Thyroid gland (tissue), 4 donors: Measurements from ENCODE around the gene CSTB. TPM values are rescaled to one million over a fixed set of nuclear protein-coding genes. Genes with fewer than 3 reads are reported as not detected.
A peak's percentile ranks its signal among the peaks of the same experiment; 100 is the strongest.

ENCODE experiments used
- DNase-seq, 2 donors: peaks; one replicate each; pipeline ENCODE4 v3.0.0-alpha.2; 2019
- H3K27ac ChIP-seq, 3 donors: fragments of 200-600 bp; sonication (generic); 1 replicate in 2 of 3; 2 replicates in 1 of 3; pipeline ENCODE4 v1.5.1; 2016 to 2019; ENCODE audit warnings: mild to moderate bottlenecking in 1 of 3, moderate library complexity in 1 of 3
- H3K27me3 ChIP-seq: fragments of 200-600 bp; sonication (generic); one replicate; pipeline ENCODE4 v1.5.1; 2019
- H3K36me3 ChIP-seq, 2 donors: fragments of 200-600 bp; sonication (generic); one replicate each; pipeline ENCODE4 v1.5.1; 2016 to 2019
- H3K4me1 ChIP-seq, 2 donors: fragments of 200-600 bp; sonication (generic); one replicate each; pipeline ENCODE4 v1.5.1; 2017 to 2019
- H3K4me3 ChIP-seq, 3 donors: fragments of 200-600 bp; sonication (generic); replicated peaks in 1 of 3; 1 replicate in 2 of 3; 2 replicates in 1 of 3; pipeline ENCODE4 v1.5.1; 2016; ENCODE audit warnings: mild to moderate bottlenecking in 1 of 3
- H3K9me3 ChIP-seq: fragments of 200-600 bp; sonication (generic); one replicate; pipeline ENCODE4 v1.5.1; 2017
- POLR2A ChIP-seq, 2 donors: fragments of 450-650 bp; IDR thresholded peaks; one replicate each; pipeline ENCODE4 v1.6.1; 2017; ENCODE audit warnings: antibody characterized with exemption in 2 of 2, mild to moderate bottlenecking in 2 of 2, moderate library complexity in 1 of 2
- WGBS, 2 donors: methylation state at CpG; one replicate each; pipeline ENCODE4 v1.1.5; 2017; 5-methylcytosine and 5-hydroxymethylcytosine counted together
- intact Hi-C: fragments of 100-400 bp; cut with DNase I; formaldehyde crosslinking; loops from one replicate; pipeline ENCODE4 v1.15.1; 2023
- total RNA-seq, 4 donors: library from RNA; depleted of rRNA; stranded (reverse); fragments of >200 nt; gene quantifications; one replicate each; pipeline ENCODE4 v1.2.3, GENCODE V29; 2016
- TF ChIP-seq, protein P1 (sequence below), 6 experiments: fragments of 200-600 bp in 3 of 6; fragments of 450-650 bp in 3 of 6; sonication (generic) in 3 of 6; IDR thresholded peaks; one replicate each; pipeline ENCODE4 v1.5.1; 2016 to 2019; ENCODE audit warnings: antibody characterized with exemption in 6 of 6, mild to moderate bottlenecking in 2 of 6, inconsistent platforms in 1 of 6, moderate library complexity in 1 of 6

The CSTB gene
- total RNA-seq, 4 donors from 2014 or later = 9.1 to 32.4 (median 14.5) TPM

DNA sequence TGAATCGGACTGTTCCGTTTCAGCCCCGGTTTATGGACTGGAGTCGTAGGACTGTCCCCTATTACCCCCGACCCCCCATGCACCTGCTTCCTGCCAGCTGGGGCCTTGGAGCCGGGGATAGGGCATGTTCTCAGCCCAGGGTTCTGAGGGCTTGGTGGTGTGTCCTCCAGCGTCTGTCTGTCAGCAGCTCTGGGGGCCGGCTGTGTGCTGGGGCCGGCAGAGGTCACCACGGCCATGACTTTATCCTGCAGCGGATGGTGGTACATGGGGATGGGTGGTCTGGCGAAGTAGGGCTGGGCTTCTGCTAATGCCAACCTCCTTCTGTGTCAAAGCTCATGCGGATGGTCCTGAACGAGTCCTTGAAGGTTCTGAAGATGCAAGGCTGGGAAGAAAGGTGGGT, 18.7 kb upstream of the CSTB start:
- DNase-seq = no peak
- TF ChIP-seq, protein P1, sequence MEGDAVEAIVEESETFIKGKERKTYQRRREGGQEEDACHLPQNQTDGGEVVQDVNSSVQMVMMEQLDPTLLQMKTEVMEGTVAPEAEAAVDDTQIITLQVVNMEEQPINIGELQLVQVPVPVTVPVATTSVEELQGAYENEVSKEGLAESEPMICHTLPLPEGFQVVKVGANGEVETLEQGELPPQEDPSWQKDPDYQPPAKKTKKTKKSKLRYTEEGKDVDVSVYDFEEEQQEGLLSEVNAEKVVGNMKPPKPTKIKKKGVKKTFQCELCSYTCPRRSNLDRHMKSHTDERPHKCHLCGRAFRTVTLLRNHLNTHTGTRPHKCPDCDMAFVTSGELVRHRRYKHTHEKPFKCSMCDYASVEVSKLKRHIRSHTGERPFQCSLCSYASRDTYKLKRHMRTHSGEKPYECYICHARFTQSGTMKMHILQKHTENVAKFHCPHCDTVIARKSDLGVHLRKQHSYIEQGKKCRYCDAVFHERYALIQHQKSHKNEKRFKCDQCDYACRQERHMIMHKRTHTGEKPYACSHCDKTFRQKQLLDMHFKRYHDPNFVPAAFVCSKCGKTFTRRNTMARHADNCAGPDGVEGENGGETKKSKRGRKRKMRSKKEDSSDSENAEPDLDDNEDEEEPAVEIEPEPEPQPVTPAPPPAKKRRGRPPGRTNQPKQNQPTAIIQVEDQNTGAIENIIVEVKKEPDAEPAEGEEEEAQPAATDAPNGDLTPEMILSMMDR (IDR thresholded peaks at IDR 0.05) = no peak
- no peak for TF ChIP-seq POLR2A (IDR thresholded peaks at IDR 0.05)
- peaks cover 48 to 67% of the 10 kb centered on the region in 2 donors for H3K36me3 ChIP-seq

DNA sequence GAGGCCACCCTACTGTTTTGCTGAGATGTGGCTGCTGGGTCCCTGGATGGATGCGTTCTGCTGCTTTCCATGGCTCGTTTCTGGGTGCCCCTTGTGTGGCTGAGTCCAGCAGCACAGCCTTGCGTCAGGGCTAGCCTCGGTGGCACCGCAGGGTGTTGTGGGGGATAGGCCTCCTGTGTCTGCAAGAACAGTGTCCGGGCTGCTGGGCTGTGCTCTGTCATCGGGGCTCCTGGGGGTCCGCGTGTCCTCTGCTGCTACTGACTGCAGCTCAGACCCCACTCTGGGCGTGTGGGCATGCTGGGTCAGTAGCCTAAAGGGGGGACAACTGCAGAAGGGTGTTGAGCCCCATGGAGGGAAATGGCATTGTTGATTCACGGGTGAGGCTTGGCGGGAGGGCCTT, 18.2 kb upstream of the CSTB start:
- H3K36me3 ChIP-seq = peaks cover 46 to 62% of the 10 kb centered on the region in 2 donors
- H3K4me1 ChIP-seq = peaks cover 8 to 10% of the 10 kb centered on the region in 2 donors
- intact Hi-C loops = no loop called here
- no peaks in the 10 kb centered on the region for H3K9me3 ChIP-seq
- 60 to 89% methylated on average over 2 to 5 of the region's 12 CpGs for WGBS, 2 donors
- H3K27ac ChIP-seq = no peak overlapping the region
- TF ChIP-seq, protein P1 (IDR thresholded peaks at IDR 0.05) = no peak
- no peak for TF ChIP-seq POLR2A (IDR thresholded peaks at IDR 0.05)
- no peak for DNase-seq
- H3K4me3 ChIP-seq = no peak overlapping the region
- H3K27me3 ChIP-seq = no peaks in the 10 kb centered on the region

More for the DNA sequence above, 18.7 kb upstream of the CSTB start:
- Histone ChIP-seq H3K4me3 (no peak overlapping the region), H3K27me3 (no peaks in the 10 kb centered on the region), H3K9me3 (no peaks in the 10 kb centered on the region), H3K4me1 (peaks cover 8% of the 10 kb centered on the region in 2 donors), H3K27ac (no peak overlapping the region)
- WGBS, 2 donors = 87 to 89% methylated on average over 13 to 14 of the region's 14 CpGs
- intact Hi-C loops = no loop called here

DNA sequence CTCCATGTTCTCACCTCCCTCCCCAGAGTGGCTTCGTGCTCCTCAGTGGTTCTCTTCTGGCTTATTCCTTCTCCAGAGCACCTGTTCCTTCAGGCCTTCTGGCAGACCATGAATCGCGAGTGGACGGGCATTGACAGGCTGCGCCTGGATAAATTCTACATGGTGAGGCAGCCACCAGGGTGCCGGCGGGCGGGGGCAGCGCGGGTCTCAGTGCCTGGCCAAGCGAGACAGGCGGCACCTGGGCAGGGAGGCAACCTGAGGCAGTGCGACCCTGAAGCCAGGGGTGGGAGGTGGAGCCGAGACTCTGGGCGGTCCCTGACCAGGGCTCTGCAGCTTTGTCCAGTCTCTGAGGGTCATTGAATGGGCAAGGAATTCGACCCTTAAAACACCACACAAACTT, 17.1 kb upstream of the CSTB start:
- 93 to 97% methylated on average over 6 to 16 of the region's 16 CpGs for WGBS, 2 donors

DNA sequence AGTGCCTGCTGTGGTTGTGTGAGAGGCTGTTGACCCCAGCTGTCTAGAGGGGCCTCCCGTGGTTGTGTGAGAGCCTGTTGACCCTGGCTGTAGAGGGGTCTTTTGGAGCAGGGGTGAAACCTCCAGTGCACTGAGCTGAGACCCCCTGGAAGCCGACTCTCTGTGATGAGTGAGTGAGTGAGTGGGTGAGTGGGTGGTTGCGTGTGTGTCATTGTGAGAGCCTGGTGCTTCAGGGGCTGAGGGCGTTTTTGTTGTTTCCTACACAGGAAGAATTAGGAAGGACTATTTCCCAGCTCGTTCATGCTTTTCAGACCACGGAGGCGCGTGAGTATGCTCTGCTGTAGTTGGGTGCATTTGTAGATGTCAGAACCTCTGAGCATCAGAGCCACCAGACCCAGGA, 16.3 kb upstream of the CSTB start:
- no peak for DNase-seq
- no peak for TF ChIP-seq POLR2A (IDR thresholded peaks at IDR 0.05)
- TF ChIP-seq, protein P1 (IDR thresholded peaks at IDR 0.05) = no peak
- intact Hi-C loops = no loop called here
- Histone ChIP-seq H3K27me3 (no peaks in the 10 kb centered on the region), H3K36me3 (peaks cover 28 to 43% of the 10 kb centered on the region in 2 donors), H3K4me1 (peaks cover 10 to 12% of the 10 kb centered on the region in 2 donors), H3K4me3 (no peak overlapping the region), H3K27ac (no peak overlapping the region), H3K9me3 (no peaks in the 10 kb centered on the region)
- WGBS, 2 donors = 84 to 85% methylated on average over 7 to 8 of the region's 8 CpGs

More for the DNA sequence above, 17.1 kb upstream of the CSTB start:
- H3K27me3 ChIP-seq = no peaks in the 10 kb centered on the region
- peaks cover 35 to 51% of the 10 kb centered on the region in 2 donors for H3K36me3 ChIP-seq
- no peak overlapping the region for H3K4me3 ChIP-seq
- H3K27ac ChIP-seq = no peak overlapping the region
- TF ChIP-seq, protein P1 (IDR thresholded peaks at IDR 0.05) = no peak
- no peak for TF ChIP-seq POLR2A (IDR thresholded peaks at IDR 0.05)
- no peak for DNase-seq
- intact Hi-C loops = no loop called here
- no peaks in the 10 kb centered on the region for H3K9me3 ChIP-seq
- H3K4me1 ChIP-seq = peaks cover 10 to 12% of the 10 kb centered on the region in 2 donors

DNA sequence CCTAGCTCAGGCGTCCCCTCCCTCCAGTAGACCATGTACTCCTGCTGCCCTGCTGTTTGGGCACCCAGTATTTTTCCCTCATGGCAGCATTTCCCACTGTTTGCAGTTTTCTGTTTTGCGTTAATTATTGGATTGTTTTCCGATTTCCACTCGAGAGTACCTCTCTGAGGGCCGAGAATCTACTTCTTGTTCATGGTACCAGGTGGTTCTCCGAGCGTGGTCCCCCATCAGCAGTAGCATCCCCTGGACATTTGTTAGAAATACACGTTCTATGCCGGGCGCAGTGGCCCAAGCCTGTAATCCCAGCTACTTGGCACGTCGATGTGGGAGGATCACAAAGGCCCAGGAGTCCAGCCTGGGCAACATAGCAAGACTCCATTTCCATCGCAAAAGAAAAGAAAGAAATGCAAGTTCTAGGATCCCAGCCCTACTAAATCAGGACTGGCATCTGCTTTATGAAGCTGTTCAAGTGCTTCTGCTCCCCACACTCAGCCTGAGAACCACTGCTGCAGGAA, 14.0 kb upstream of the CSTB start:
- Histone ChIP-seq H3K4me1 (peaks cover 10 to 12% of the 10 kb centered on the region in 2 donors), H3K9me3 (no peaks in the 10 kb centered on the region), H3K36me3 (peaks cover 8 to 22% of the 10 kb centered on the region in 2 donors), H3K27me3 (no peaks in the 10 kb centered on the region), H3K4me3 (peak overlapping the region; percentile 75 to 88 (median 83)), H3K27ac (peak overlapping the region in 2 of 3 donors; percentile 17 to 93)
- TF ChIP-seq, protein P1 (IDR thresholded peaks at IDR 0.05) = no peak
- TF ChIP-seq POLR2A (IDR thresholded peaks at IDR 0.05) = no peak
- DNase-seq = no peak
- intact Hi-C loops = loop anchor here (2.0 kb wide), 1 partner anchor 15 kb away; no protein-coding TSS in a partner anchor
- WGBS, 2 donors = 14 to 16% methylated on average over 11 to 13 of the region's 13 CpGs
